Measurements from ENCODE around the gene LNX1.

LNX1 gene

GRCh38 chr4:53635697-53636483 is 44.6 kb upstream of the LNX1 start:
- H3K36me3 ChIP-seq (ENCODE audit: control insufficient read depth, insufficient read depth, low read length), result no peaks in the 10 kb centered on the region
- no peaks in the 10 kb centered on the region for H3K27me3 ChIP-seq (ENCODE audit: control insufficient read depth, insufficient read depth, low read length)
- no peak overlapping the region for H2AFZ ChIP-seq
- no peak overlapping the region for H3K4me2 ChIP-seq (ENCODE audit: low read length)
- H3K9me3 ChIP-seq (ENCODE audit: control insufficient read depth, low read length), result no peaks in the 10 kb centered on the region
- H3K79me2 ChIP-seq, result no peaks in the 10 kb centered on the region
- no peaks in the 10 kb centered on the region for H3K4me1 ChIP-seq
- no peak for TF ChIP-seq CTCF (IDR thresholded peaks at IDR 0.05)
- no peak overlapping the region for H3K9ac ChIP-seq
- no peak overlapping the region for H3K27ac ChIP-seq
- H3K4me3 ChIP-seq (ENCODE audit: low read depth, low read length), result no peak overlapping the region

- no peak overlapping the region for H2AFZ ChIP-seq
- H3K4me2 ChIP-seq (ENCODE audit: low read length), result no peak overlapping the region
- H3K4me3 ChIP-seq (ENCODE audit: low read depth, low read length), result no peak overlapping the region
- no peak overlapping the region for H3K27ac ChIP-seq
- TF ChIP-seq CTCF (IDR thresholded peaks at IDR 0.05), result no peak
- no peaks in the 10 kb centered on the region for H3K27me3 ChIP-seq (ENCODE audit: control insufficient read depth, insufficient read depth, low read length)
- no peaks in the 10 kb centered on the region for H3K9me3 ChIP-seq (ENCODE audit: control insufficient read depth, low read length)
- H3K9ac ChIP-seq, result no peak overlapping the region
- H3K79me2 ChIP-seq, result no peaks in the 10 kb centered on the region
- no peaks in the 10 kb centered on the region for H3K4me1 ChIP-seq
- no peaks in the 10 kb centered on the region for H3K36me3 ChIP-seq (ENCODE audit: control insufficient read depth, insufficient read depth, low read length)
Observed at GRCh38 chr4:53633608-53634007, 42.3 kb upstream of the LNX1 start.

- H3K27ac ChIP-seq, result no peak overlapping the region
Observed at GRCh38 chr4:53629296-53629695, 38.0 kb upstream of the LNX1 start.

DNA sequence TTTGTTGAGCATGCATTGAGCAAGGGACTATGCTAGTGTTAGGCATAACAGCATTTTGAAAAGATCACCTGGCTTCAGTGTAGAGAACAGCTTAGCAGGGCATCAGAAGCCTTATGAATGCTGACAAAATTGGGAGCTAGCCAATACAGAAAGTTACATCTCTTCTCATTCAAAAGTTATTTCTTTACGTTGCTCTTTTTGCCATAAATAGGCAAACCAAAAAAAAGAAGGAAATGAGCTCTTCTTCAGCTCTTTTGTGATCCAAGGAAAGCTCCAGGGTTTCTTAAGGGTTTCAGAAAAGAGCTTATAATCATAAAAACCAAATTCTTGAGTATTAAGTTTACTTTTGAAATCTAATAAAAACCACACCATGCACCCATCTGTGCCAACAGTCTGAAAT is 35.2 kb upstream of the LNX1 start:
- Histone ChIP-seq H3K4me2 (ENCODE audit: low read length) (no peak overlapping the region), H3K27ac (no peak overlapping the region), H3K4me3 (ENCODE audit: low read depth, low read length) (no peak overlapping the region), H3K36me3 (ENCODE audit: control insufficient read depth, insufficient read depth, low read length) (no peaks in the 10 kb centered on the region), H2AFZ (no peak overlapping the region), H3K9ac (no peak overlapping the region), H3K4me1 (no peaks in the 10 kb centered on the region), H3K79me2 (no peaks in the 10 kb centered on the region), H3K9me3 (ENCODE audit: control insufficient read depth, low read length) (no peaks in the 10 kb centered on the region), H3K27me3 (ENCODE audit: control insufficient read depth, insufficient read depth, low read length) (no peaks in the 10 kb centered on the region)
- no peak for TF ChIP-seq CTCF (IDR thresholded peaks at IDR 0.05)

More at GRCh38 chr4:53629296-53629695, 38.0 kb upstream of the LNX1 start:
- H3K79me2 ChIP-seq, result no peaks in the 10 kb centered on the region
- H3K27me3 ChIP-seq (ENCODE audit: control insufficient read depth, insufficient read depth, low read length), result no peaks in the 10 kb centered on the region
- H3K9ac ChIP-seq, result no peak overlapping the region
- TF ChIP-seq CTCF (IDR thresholded peaks at IDR 0.05), result no peak
- no peak overlapping the region for H3K4me3 ChIP-seq (ENCODE audit: low read depth, low read length)
- H3K4me1 ChIP-seq, result no peaks in the 10 kb centered on the region
- no peaks in the 10 kb centered on the region for H3K9me3 ChIP-seq (ENCODE audit: control insufficient read depth, low read length)
- H3K4me2 ChIP-seq (ENCODE audit: low read length), result no peak overlapping the region
- H2AFZ ChIP-seq, result no peak overlapping the region
- no peaks in the 10 kb centered on the region for H3K36me3 ChIP-seq (ENCODE audit: control insufficient read depth, insufficient read depth, low read length)

DNA sequence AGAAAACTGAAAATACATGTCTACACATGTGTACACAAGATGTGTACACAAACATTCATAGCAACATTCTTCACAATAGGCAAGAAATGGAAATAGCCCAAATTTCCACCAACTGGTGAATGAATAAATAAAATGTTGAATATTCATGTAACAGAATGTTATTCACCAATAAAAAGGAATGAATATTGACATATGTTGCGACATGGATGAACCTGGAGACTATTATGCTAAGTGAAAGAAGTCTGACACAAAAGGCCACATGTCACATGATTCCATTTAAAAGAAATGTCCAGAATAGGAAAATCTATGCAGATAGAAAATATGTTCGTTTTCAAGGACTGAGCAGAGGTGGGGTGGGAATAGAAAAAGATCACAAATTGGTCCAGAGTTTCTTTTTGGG is 34.6 kb upstream of the LNX1 start:
- Histone ChIP-seq H3K4me1 (no peaks in the 10 kb centered on the region), H3K27me3 (ENCODE audit: control insufficient read depth, insufficient read depth, low read length) (no peaks in the 10 kb centered on the region), H3K36me3 (ENCODE audit: control insufficient read depth, insufficient read depth, low read length) (no peaks in the 10 kb centered on the region), H2AFZ (no peak overlapping the region), H3K27ac (no peak overlapping the region), H3K9ac (no peak overlapping the region), H3K79me2 (no peaks in the 10 kb centered on the region), H3K4me2 (ENCODE audit: low read length) (no peak overlapping the region), H3K9me3 (ENCODE audit: control insufficient read depth, low read length) (no peaks in the 10 kb centered on the region), H3K4me3 (ENCODE audit: low read depth, low read length) (no peak overlapping the region)
- no peak for TF ChIP-seq CTCF (IDR thresholded peaks at IDR 0.05)

Measured in parathyroid adenoma (tissue), 2 donors.